GM12874 (cell line): ENCODE measurements around the gene ISYNA1.
A peak's percentile ranks its signal among the peaks of the same experiment; 100 is the strongest.

Experiments used
- TF ChIP-seq, protein P1 (sequence below): IDR thresholded peaks from 2 replicates; pipeline ENCODE4 v1.5.1; 2011; ENCODE audit warnings: low read depth, mild to moderate bottlenecking, control low read depth, low read length, moderate library complexity; ENCODE audit not compliant: insufficient read depth

ISYNA1 gene

DNA sequence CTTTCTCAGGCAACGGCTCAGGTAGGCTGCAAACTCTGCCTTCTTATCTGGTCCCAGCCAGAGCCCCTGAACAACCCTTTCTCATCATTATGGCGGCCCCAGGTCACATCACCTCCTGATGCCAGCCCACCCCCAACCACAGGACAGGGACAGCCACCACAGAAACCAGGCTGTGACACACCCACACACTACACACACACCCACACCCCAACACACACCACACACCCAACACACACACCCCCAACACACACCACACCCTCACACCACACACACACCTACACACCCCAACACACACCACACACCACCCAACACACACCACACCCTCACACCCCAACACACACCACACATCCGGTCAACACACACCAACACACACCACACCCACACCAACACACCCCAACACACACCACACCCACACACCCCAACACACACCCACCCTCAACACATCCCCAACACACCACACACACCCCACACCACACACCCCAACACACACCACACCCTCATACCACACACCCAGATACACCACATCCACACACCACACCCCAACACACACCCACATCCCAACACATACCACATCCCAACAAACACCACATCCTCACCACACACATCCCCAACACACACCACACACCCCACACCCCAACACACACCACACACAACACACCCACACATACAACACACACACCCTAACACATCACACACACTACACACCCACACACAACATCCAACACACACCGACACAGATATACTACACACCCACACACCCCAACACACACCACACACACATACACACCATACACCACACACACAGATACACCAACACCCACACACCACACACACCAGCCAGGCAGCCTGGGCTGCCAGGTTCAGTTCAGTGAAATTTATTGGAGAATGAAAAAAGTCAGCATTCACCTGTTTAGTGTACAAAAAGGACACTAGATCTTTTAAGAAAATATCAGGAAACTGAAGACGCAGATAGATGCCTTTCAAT lies 4.2 kb upstream of the ISYNA1 start:
- TF ChIP-seq, protein P1, sequence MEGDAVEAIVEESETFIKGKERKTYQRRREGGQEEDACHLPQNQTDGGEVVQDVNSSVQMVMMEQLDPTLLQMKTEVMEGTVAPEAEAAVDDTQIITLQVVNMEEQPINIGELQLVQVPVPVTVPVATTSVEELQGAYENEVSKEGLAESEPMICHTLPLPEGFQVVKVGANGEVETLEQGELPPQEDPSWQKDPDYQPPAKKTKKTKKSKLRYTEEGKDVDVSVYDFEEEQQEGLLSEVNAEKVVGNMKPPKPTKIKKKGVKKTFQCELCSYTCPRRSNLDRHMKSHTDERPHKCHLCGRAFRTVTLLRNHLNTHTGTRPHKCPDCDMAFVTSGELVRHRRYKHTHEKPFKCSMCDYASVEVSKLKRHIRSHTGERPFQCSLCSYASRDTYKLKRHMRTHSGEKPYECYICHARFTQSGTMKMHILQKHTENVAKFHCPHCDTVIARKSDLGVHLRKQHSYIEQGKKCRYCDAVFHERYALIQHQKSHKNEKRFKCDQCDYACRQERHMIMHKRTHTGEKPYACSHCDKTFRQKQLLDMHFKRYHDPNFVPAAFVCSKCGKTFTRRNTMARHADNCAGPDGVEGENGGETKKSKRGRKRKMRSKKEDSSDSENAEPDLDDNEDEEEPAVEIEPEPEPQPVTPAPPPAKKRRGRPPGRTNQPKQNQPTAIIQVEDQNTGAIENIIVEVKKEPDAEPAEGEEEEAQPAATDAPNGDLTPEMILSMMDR = no peak

DNA sequence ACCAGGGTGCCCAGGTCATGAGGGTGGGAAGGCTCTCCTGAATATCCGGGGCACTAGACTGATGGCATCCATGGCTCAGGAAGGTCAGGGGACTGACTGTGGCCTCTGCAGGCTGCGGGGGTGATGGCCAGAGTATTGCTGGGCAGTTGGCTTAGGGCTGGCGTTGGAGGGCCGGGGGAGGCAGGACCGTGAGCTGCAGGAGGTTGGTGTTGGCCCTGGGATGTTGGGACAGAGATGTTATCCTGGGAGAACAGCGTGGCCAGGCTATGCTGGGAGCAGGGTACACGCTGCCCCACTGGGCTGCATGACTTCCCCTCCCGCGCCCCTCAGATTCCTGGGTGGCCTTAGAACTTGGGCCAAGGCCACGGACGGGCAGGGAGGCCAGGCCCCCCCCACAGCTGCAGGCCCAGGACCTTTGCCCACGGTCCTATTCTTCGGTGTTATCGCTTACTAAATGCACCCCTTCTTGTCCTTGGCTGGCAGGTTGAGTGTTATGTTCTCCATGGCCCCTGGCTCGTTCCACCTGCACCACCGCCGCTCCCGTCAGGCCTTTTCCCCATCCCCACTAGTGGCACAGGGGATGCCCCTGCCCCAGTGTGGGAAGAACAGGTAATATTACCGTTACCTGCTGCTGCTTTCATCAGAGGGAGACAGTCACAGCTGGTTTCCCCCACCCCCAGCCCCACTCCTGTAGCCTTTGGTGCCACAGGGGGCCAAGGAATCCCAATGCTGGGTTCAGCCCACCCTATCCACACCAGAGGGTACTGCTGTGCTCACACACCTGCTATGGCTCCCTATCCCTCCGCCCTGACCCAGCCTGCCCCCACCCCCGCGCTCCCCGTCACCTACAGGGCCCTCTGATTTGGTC lies 3.2 kb upstream of the ISYNA1 start:
- TF ChIP-seq, protein P1 = no peak

GRCh38 chr19:18440415-18440877 lies 2.5 kb upstream of the ISYNA1 start:
- TF ChIP-seq, protein P1 = peak; percentile 58

- TF ChIP-seq, protein P1 = no peak
Observed at GRCh38 chr19:18439910-18440237, 1.9 kb upstream of the ISYNA1 start.

DNA sequence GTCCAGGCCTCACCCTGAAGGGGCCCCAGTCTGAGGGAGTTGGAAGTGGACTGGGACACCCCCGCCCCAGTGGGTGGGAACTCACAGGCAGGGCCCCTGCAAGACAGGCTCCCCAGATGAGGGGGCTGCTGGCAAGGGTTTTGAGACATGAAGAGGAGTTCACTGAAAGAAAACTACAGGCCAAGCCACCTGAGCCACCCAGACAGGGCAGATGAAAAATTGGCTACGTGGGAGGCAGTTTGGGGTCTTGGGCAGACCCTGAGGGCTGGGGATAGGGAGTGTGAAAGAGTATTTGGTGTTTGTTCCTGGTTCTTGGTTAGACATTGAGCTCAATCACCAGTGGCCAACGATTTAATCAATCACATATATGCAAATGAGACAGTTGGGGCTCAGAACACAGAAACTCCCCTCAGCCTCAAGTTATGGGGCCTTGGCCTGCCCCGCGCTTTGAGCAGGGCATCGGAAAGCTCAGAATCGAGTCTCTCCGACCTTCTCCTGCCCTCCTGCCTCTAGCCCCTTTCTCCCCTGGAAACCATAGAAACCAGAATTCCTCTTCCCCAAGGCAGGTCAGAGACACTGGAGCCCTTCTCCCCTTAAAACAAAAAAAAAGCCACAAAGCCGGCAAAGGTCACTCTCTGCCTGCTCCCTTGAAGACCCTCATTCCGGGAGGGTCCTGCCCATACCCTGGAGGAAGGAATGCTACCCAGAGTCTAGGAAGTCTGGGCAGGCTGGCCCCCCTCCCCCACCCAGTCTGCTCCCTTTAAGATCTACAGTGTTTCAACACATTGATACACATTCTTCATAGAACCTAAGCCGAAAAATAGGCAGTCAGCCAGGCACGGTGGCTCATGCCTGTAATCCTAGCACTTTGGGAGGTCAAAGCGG lies 1.3 kb upstream of the ISYNA1 start:
- TF ChIP-seq, protein P1 = no peak

- TF ChIP-seq, protein P1 = no peak
Observed at GRCh38 chr19:18438331-18439024, 545 bp upstream of the ISYNA1 start.
